Skeletal muscle cell (primary cell): Measurements from ENCODE around the gene ZNF549.
A peak's percentile ranks its signal among the peaks of the same experiment; 100 is the strongest.
"Not testable (repeated sequence)": the region's sequence is repeated elsewhere in the genome, so short reads cannot be mapped to it uniquely, and the experiment has no call there.

Experiments
- DNase-seq: peaks from one replicate; pipeline ENCODE4 v3.0.0-alpha.2; 2010; ENCODE audit warnings: low read depth
- H3K4me3 ChIP-seq: 2 replicates; pipeline ENCODE4 v1.5.1; 2011; ENCODE audit warnings: low read depth, mild to moderate bottlenecking, control low read depth, low read length, moderate library complexity

ZNF549 gene

GRCh38 chr19:57527136-57527881 lies at the start of gene ZNF549:
TSS of gene ZNF549 (plus strand) at chr19:57527356. CDS start at chr19:57527574, 218 bp downstream.
- H3K4me3 ChIP-seq = peak within 1 kb of the TSS; percentile 89
- peak; percentile 70 for DNase-seq

GRCh38 chr19:57487477-57488298 lies 39.5 kb upstream of the ZNF549 start, which contains the start of gene ZNF419:
TSS of gene ZNF419 (plus strand) at chr19:57487750. CDS start at chr19:57487951, 201 bp downstream.
- peak within 1 kb of the TSS; percentile 75 for H3K4me3 ChIP-seq
- peak; percentile 45 for DNase-seq

GRCh38 chr19:57488299-57488644 lies 38.9 kb upstream of the ZNF549 start:
- H3K4me3 ChIP-seq = peak overlapping the region; percentile 49
- DNase-seq = not testable (repeated sequence)

GRCh38 chr19:57499332-57499679 lies 27.9 kb upstream of the ZNF549 start:
- not testable (repeated sequence) for H3K4me3 ChIP-seq, DNase-seq

GRCh38 chr19:57499680-57500395 lies 27.3 kb upstream of the ZNF549 start, which contains the start of gene ZNF773:
TSS of gene ZNF773 (plus strand) at chr19:57499938. CDS start at chr19:57500081, 143 bp downstream.
- H3K4me3 ChIP-seq = peak within 1 kb of the TSS; percentile 62
- peak; percentile 85 for DNase-seq

GRCh38 chr19:57500400-57500799 lies 26.8 kb upstream of the ZNF549 start:
- peak overlapping the region; percentile 46 for H3K4me3 ChIP-seq
- DNase-seq = peak; percentile 16

- H3K4me3 ChIP-seq = no peak overlapping the region
- no peak for DNase-seq
Measured at GRCh38 chr19:57506163-57506562, 21.0 kb upstream of the ZNF549 start.

GRCh38 chr19:57511484-57511883 lies 15.7 kb upstream of the ZNF549 start:
- no peak overlapping the region for H3K4me3 ChIP-seq
- no peak for DNase-seq

GRCh38 chr19:57512845-57513244 lies 14.3 kb upstream of the ZNF549 start:
- no peak overlapping the region for H3K4me3 ChIP-seq
- no peak for DNase-seq

GRCh38 chr19:57515255-57515654 lies 11.9 kb upstream of the ZNF549 start:
- no peak for DNase-seq
- no peak overlapping the region for H3K4me3 ChIP-seq

- not testable (repeated sequence) for DNase-seq, H3K4me3 ChIP-seq
Measured at GRCh38 chr19:57518021-57518420, 9.1 kb upstream of the ZNF549 start.

- DNase-seq = no peak
- H3K4me3 ChIP-seq = no peak overlapping the region
Measured at GRCh38 chr19:57537953-57538547, 10.9 kb downstream of the ZNF549 start.

GRCh38 chr19:57546513-57546912 lies 19.4 kb downstream of the ZNF549 start:
- H3K4me3 ChIP-seq = no peak overlapping the region

GRCh38 chr19:57552432-57552831 lies 25.3 kb downstream of the ZNF549 start:
- DNase-seq = no peak
- no peak overlapping the region for H3K4me3 ChIP-seq

More at GRCh38 chr19:57546513-57546912, 19.4 kb downstream of the ZNF549 start:
- DNase-seq = no peak

GRCh38 chr19:57557659-57558058 lies 30.5 kb downstream of the ZNF549 start:
- no peak for DNase-seq
- no peak overlapping the region for H3K4me3 ChIP-seq

- H3K4me3 ChIP-seq = peak overlapping the region; percentile 95
- no peak for DNase-seq
Measured at GRCh38 chr19:57558525-57558924, 31.4 kb downstream of the ZNF549 start.

- no peak for DNase-seq
- peak overlapping the region; percentile 95 for H3K4me3 ChIP-seq
Measured at GRCh38 chr19:57559008-57559403, 31.9 kb downstream of the ZNF549 start.

- DNase-seq = peak; percentile 66
- peak within 1 kb of the TSS; percentile 95 for H3K4me3 ChIP-seq
Measured at GRCh38 chr19:57559404-57560025, 32.4 kb downstream of the ZNF549 start, which contains the start of gene ZNF550. TSS of gene ZNF550 (minus strand) at chr19:57559863. CDS start at chr19:57559682, 181 bp downstream.

- DNase-seq = peak; percentile 35
- peak overlapping the region; percentile 95 for H3K4me3 ChIP-seq
Measured at GRCh38 chr19:57560049-57560491, 32.9 kb downstream of the ZNF549 start.
